Body of pancreas (tissue), 4 donors: ENCODE measurements around the gene RELL2. TPM values are rescaled to one million over a fixed set of nuclear protein-coding genes. Genes with fewer than 3 reads are reported as not detected.
A peak's percentile ranks its signal among the peaks of the same experiment; 100 is the strongest.

Experiments
- ATAC-seq: fragments of 150-250 bp; one replicate; pipeline ENCODE4 v1.9.1; 2016
- DNase-seq, 4 donors: peaks; one replicate each; pipeline ENCODE4 v3.0.0-alpha.2; 2019
- H3K27ac ChIP-seq, 4 donors: fragments of 200-600 bp; sonication (generic); 1 replicate in 3 of 4; 2 replicates in 1 of 4; pipeline versions ENCODE4 v1.5.1 to v1.6.1; 2016 to 2019; ENCODE audit warnings: mild to moderate bottlenecking in 1 of 4, mixed read lengths in 1 of 4, moderate library complexity in 1 of 4
- H3K27me3 ChIP-seq, 2 donors: fragments of 200-600 bp; sonication (generic); one replicate each; pipeline ENCODE4 v1.6.0; 2016; ENCODE audit warnings: mild to moderate bottlenecking in 1 of 2
- H3K36me3 ChIP-seq, 2 donors: fragments of 200-600 bp; sonication (generic); replicated peaks in 1 of 2; 2 replicates each; pipeline ENCODE4 v1.5.1; 2016; ENCODE audit warnings: low read depth in 2 of 2; ENCODE audit not compliant: insufficient read depth in 1 of 2
- H3K4me1 ChIP-seq: fragments of 200-600 bp; sonication (generic); one replicate; pipeline ENCODE4 v1.6.0; 2016
- H3K4me3 ChIP-seq, 2 donors: fragments of 200-600 bp; sonication (generic); 1 replicate in 1 of 2; 2 replicates in 1 of 2; pipeline ENCODE4 v1.5.1; 2016 to 2019
- H3K9me3 ChIP-seq, 3 donors: fragments of 200-600 bp; sonication (generic); 1 replicate in 2 of 3; 2 replicates in 1 of 3; pipeline ENCODE4 v1.5.1; 2016
- POLR2A ChIP-seq, 3 donors: fragments of 450-650 bp; IDR thresholded peaks; one replicate each; pipeline ENCODE4 v1.6.1; 2016; ENCODE audit warnings: antibody characterized with exemption in 3 of 3, mild to moderate bottlenecking in 2 of 3
- WGBS, 2 donors: methylation state at CpG; one replicate each; pipeline ENCODE4 v1.1.5; 2017; 5-methylcytosine and 5-hydroxymethylcytosine counted together
- intact Hi-C: fragments of 100-400 bp; cut with DNase I; formaldehyde crosslinking; loops from one replicate; pipeline ENCODE4 v1.15.1; 2023
- total RNA-seq, 2 donors: library from RNA; depleted of rRNA; stranded (reverse); fragments of >200 nt; gene quantifications; one replicate each; pipeline ENCODE4 v1.1.0, GENCODE V29; 2016
- TF ChIP-seq, protein P1 (sequence below), 7 experiments: fragments of 450-650 bp in 4 of 7; fragments of 200-600 bp in 3 of 7; sonication (generic) in 3 of 7; IDR thresholded peaks; one replicate each; pipeline ENCODE4 v1.5.1; 2016 to 2019; ENCODE audit warnings: antibody characterized with exemption in 7 of 7

Gene RELL2
- total RNA-seq, 2 donors from 2014 or later, result 2.9 to 8.9 TPM

DNA sequence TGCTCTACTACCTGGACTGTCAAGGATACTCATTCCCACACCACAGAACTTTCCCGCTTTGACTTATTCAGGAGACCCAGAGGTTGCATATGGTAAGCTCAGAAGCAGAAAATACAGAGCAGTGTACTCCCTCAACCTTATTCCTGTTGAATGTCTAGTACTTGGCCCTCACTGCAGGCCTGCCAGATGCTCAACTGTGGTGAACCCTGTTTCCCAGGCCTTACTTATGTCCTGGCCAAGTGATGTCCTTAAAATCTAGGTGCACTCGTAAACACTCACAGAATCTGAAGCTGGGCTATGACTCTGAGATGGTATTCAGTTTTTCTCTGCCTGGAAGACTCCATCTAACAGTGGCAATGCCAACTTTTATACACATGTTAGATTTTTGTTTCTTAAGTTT is 39.0 kb upstream of the RELL2 start:
- H3K4me3 ChIP-seq, result no peak overlapping the region
- DNase-seq, result no peak
- H3K9me3 ChIP-seq, result no peaks in the 10 kb centered on the region
- no peaks in the 10 kb centered on the region for H3K27me3 ChIP-seq
- TF ChIP-seq, protein P1, sequence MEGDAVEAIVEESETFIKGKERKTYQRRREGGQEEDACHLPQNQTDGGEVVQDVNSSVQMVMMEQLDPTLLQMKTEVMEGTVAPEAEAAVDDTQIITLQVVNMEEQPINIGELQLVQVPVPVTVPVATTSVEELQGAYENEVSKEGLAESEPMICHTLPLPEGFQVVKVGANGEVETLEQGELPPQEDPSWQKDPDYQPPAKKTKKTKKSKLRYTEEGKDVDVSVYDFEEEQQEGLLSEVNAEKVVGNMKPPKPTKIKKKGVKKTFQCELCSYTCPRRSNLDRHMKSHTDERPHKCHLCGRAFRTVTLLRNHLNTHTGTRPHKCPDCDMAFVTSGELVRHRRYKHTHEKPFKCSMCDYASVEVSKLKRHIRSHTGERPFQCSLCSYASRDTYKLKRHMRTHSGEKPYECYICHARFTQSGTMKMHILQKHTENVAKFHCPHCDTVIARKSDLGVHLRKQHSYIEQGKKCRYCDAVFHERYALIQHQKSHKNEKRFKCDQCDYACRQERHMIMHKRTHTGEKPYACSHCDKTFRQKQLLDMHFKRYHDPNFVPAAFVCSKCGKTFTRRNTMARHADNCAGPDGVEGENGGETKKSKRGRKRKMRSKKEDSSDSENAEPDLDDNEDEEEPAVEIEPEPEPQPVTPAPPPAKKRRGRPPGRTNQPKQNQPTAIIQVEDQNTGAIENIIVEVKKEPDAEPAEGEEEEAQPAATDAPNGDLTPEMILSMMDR (IDR thresholded peaks at IDR 0.05), result no peak
- TF ChIP-seq POLR2A (IDR thresholded peaks at IDR 0.05), result no peak
- WGBS, 2 donors, result 95 to 100% methylated on average over 2 of the region's 2 CpGs
- ATAC-seq, result no peak
- no peak overlapping the region for H3K27ac ChIP-seq
- no peaks in the 10 kb centered on the region for H3K36me3 ChIP-seq
- peaks cover 7% of the 10 kb centered on the region for H3K4me1 ChIP-seq
- intact Hi-C loops, result no loop called here

- ATAC-seq (peak; percentile 33), DNase-seq (no peak)
- no peaks in the 10 kb centered on the region for H3K9me3 ChIP-seq
- no peak overlapping the region for H3K4me3 ChIP-seq
- TF ChIP-seq, protein P1 (IDR thresholded peaks at IDR 0.05), result no peak
- no peak for TF ChIP-seq POLR2A (IDR thresholded peaks at IDR 0.05)
- H3K27ac ChIP-seq, result peak overlapping the region in 1 of 4 donors; percentile 2
- H3K27me3 ChIP-seq, result no peaks in the 10 kb centered on the region
- intact Hi-C loops, result no loop called here
- H3K4me1 ChIP-seq, result peaks cover 8% of the 10 kb centered on the region
- WGBS, 2 donors, result 61 to 68% methylated on average over 3 of the region's 3 CpGs
- H3K36me3 ChIP-seq, result no peaks in the 10 kb centered on the region
These were observed 38.1 kb upstream of the RELL2 start for GRCh38 chr5:141598391-141599345.

DNA sequence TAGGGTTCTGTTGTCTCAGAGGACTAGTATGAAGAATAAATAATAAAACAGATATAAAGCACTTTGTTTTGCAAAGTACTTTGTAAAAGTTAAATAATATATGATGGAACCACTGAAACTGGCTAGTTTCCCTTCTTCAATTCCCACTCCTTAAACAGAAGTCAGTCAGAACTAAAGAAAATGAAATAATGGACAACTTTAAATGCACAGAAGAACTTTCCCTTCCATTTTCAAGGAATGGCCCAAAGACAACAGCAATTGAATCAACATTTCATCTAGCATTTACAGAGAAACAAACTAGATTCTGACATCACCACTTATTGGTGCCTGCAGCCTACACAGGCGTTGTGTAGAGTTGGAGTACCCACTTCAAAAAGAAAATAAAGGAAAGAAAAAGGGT is 34.2 kb upstream of the RELL2 start:
- intact Hi-C loops, result no loop called here
- Histone ChIP-seq H3K9me3 (no peaks in the 10 kb centered on the region), H3K4me3 (no peak overlapping the region), H3K4me1 (peaks cover 33% of the 10 kb centered on the region), H3K27ac (no peak overlapping the region), H3K27me3 (no peaks in the 10 kb centered on the region), H3K36me3 (no peaks in the 10 kb centered on the region)
- ATAC-seq (no peak), DNase-seq (no peak)
- 87 to 100% methylated on average over 1 of the region's 1 CpG for WGBS, 2 donors
- no peak for TF ChIP-seq POLR2A (IDR thresholded peaks at IDR 0.05)
- TF ChIP-seq, protein P1 (IDR thresholded peaks at IDR 0.05), result no peak

GRCh38 chr5:141603923-141604717 is 32.7 kb upstream of the RELL2 start:
- 64 to 70% methylated on average over 6 of the region's 6 CpGs for WGBS, 2 donors
- Histone ChIP-seq H3K27ac (peak overlapping the region in 1 of 4 donors; percentile 62), H3K4me1 (peaks cover 45% of the 10 kb centered on the region), H3K4me3 (no peak overlapping the region), H3K36me3 (no peaks in the 10 kb centered on the region), H3K27me3 (no peaks in the 10 kb centered on the region), H3K9me3 (no peaks in the 10 kb centered on the region)
- intact Hi-C loops, result no loop called here
- ATAC-seq (peak; percentile 51), DNase-seq (peak in 3 of 4 donors; percentile 28 to 75 (median 37))
- TF ChIP-seq, protein P1 (IDR thresholded peaks at IDR 0.05), result no peak
- no peak for TF ChIP-seq POLR2A (IDR thresholded peaks at IDR 0.05)
